ENCODE data around the gene FAM120A. TPM values are rescaled to one million over a fixed set of nuclear protein-coding genes. Genes with fewer than 3 reads are reported as not detected.
A peak's percentile ranks its signal among the peaks of the same experiment; 100 is the strongest.
"Not testable (repeated sequence)": the region's sequence is repeated elsewhere in the genome, so short reads cannot be mapped to it uniquely, and the experiment has no call there.

Gene FAM120A, protein sequence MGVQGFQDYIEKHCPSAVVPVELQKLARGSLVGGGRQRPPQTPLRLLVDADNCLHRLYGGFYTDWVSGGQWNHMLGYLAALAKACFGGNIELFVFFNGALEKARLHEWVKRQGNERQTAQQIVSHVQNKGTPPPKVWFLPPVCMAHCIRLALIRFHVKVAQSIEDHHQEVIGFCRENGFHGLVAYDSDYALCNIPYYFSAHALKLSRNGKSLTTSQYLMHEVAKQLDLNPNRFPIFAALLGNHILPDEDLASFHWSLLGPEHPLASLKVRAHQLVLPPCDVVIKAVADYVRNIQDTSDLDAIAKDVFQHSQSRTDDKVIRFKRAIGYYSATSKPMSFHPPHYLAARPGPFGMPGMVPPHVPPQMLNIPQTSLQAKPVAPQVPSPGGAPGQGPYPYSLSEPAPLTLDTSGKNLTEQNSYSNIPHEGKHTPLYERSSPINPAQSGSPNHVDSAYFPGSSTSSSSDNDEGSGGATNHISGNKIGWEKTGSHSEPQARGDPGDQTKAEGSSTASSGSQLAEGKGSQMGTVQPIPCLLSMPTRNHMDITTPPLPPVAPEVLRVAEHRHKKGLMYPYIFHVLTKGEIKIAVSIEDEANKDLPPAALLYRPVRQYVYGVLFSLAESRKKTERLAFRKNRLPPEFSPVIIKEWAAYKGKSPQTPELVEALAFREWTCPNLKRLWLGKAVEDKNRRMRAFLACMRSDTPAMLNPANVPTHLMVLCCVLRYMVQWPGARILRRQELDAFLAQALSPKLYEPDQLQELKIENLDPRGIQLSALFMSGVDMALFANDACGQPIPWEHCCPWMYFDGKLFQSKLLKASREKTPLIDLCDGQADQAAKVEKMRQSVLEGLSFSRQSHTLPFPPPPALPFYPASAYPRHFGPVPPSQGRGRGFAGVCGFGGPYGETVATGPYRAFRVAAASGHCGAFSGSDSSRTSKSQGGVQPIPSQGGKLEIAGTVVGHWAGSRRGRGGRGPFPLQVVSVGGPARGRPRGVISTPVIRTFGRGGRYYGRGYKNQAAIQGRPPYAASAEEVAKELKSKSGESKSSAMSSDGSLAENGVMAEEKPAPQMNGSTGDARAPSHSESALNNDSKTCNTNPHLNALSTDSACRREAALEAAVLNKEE
- polyA plus RNA-seq (ENCODE audit: insufficient read length in 4 of 4) = 10 to 100 TPM; 69.7 to 81.0 (median 78.6) TPM

DNA sequence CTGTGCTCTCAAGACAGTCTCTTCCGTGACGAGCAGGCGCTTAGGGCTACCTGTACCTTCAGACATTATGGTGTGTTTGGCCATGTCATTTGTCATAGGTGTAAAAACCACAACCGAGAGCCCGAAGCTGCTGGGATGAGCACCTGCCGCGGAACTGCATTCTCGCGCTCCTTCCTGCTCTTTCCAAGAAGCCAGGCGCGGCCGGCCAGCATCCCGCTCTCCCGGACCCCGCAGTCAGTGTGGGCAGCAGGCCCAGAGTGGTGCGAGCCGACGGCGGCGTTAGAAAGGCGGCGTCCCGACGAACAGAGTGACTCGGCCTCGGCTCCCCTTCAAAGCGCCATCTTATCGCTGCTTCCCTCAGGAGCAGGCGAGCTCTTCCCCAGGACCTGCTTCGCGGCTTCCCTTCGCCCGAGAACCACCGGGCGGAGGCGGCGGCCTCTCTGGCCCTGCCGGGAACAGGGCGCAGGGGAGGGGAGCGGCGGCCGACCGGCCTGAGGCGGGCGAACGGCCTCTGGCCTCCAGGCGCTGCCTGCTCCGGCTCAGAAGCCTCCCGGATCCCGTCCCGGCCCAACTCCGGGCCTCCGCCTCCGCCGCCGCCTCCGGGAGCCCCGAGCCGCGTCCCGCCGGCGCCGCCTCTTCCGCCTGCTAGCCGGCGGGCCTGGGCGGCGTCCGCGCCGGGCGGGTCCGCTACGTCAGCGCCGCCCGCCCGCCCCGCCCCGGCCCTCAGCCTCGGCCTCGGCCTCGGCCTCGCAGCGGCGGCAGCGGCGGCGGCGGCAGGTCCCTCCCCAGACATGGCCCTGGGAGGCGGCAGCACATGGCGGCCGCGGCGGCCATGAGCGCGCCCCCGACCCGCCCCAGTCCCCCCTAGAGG is at the start of gene FAM120A:
Gene FAM120A, plus strand, starts transcription at position 741 of the 871 bp plus-strand sequence. CDS start 231 bp downstream, outside the sequence.
- peak in 2 of 4 donors; percentile 62 to 66 for DNase-seq (ENCODE audit: low read depth in 4 of 4, low spot score in 2 of 4)

DNA sequence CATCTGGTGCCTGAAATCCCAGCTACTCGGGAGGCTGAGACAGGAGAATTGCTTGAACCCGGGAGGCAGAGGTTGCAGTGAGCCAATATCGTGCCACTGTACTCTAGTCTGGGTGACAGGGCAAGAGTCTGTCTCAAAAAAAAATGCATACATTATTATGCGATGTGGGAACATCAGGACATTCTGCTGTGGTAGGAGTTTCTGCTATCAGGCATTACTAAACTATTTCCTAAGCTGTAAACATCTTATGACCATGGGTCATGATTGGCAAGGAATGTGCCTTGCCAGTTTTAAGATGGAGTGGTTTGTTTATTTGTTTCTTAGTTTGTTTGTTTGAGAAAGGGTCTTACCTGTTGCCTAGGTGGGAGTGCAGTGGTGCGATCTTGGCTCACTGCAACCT is 45.1 kb upstream of the FAM120A start:
- DNase-seq (ENCODE audit: low read depth in 4 of 4, low spot score in 2 of 4) = no peak

DNA sequence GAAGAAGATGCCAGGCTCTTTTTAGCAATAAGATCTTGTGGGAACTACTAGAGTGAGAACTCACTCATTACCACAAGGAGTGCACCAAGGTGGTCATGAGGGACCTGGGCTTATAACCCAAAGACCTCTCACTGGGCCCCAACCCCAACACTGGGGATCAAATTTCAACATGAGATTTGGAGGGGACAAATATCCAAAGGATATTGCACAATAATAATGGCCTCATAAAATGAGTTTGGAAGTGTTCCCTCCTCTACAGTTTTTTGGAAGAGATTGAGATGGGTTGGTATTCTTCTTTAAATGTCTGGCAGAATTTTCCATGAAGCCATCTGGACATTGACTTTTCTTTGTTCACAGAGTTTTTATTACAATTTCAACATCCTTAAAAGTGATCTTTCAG is 38.0 kb upstream of the FAM120A start:
- DNase-seq (ENCODE audit: low read depth in 4 of 4, low spot score in 2 of 4) = no peak

DNA sequence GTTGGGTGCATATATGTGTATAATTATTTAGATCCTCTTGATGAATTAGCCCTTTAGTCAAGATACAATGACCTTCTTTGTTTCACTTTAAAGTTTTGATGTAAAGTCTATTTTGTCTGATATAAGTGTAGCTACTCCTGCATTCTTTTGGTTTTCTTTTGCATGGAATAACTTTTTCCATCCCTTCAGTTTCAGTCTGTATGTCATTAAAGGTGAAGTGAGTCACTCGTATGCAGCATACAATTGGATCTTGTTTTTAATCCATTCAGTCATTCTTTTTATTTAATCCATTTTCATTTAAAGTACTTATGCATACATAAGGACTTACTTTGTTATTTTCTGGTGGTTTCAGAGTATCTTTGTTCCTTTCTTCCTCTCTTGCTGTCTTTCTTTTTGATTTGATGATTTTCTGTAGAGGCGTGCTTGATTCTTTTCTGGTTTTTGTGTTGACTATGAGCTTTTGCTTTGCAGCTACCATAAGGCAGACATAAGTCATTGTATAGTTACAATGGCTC is 36.3 kb upstream of the FAM120A start:
- DNase-seq (ENCODE audit: low read depth in 4 of 4, low spot score in 2 of 4) = no peak

DNA sequence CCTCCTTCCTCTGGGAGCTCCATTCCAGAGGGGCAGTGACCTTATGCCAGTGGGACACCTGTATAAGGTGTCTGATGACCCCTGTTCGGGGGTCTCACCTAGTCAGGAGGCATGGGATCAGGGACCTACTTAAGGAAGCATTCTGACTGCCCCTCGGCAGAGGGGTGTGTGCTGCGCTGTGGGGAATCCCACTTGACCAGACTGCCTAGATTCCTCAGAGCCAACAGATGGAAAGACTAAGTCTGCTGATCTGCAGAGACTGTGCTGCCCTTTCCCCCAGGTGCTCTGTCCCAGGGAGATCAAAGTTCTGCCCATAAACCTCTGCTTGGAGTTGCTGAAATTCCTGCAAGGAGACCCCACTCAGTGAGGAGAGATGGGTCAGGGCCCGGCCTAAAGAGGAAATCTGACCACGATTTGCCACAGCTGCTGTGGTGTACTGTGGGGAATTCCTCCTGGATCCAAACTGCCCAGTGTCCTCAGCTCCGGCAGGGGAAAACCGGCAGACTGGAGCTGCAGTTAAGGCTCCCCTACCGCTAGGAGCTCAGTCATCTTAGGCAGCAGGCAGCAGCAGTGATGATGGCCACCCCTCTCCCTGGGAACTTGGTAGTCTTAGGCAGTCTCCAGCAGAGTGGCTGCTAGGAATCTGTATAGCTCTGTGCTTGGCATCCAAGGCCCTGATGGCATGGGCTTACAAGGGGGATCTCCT is 34.8 kb upstream of the FAM120A start:
- no peak for DNase-seq (ENCODE audit: low read depth in 4 of 4, low spot score in 2 of 4)

DNA sequence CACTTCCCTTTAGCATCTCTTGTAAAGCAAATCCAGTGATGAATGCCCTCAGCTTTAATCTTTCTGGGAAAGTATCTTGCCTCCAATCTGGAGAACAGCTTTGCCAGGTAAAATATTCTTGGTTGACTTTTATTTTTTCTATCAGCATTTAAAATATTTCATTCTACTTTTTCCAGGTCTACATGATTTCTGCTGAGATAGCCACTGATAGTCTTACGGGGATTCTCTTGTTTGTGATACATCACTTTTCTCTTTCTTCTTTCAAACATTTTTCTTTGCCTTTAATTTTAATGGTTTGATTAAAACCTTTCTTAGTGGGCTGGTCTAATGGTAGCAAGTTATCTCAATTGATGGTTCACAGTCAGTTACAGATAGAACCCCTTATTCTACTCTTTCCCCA is 33.9 kb upstream of the FAM120A start:
- DNase-seq (ENCODE audit: low read depth in 4 of 4, low spot score in 2 of 4) = no peak

DNA sequence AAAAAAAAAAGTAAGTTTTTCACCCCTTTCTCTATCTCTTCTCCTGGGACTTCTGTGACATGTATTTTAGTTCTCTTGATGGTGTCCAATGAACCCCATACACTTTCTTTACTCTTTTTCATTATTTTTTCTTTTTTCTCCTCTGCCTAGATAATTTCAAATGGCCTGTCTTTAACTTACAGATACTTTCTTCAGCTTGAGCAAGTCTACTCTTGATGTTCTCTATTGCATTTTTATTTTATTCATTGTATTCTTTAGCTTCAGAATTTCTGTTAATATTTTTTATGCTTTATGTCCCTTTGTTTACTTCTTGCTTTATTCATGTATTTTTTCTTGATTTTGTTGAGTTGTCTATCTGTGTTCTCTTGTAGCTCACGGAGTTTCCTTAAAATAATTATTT is 32.5 kb upstream of the FAM120A start:
- DNase-seq (ENCODE audit: low read depth in 4 of 4, low spot score in 2 of 4) = no peak

DNA sequence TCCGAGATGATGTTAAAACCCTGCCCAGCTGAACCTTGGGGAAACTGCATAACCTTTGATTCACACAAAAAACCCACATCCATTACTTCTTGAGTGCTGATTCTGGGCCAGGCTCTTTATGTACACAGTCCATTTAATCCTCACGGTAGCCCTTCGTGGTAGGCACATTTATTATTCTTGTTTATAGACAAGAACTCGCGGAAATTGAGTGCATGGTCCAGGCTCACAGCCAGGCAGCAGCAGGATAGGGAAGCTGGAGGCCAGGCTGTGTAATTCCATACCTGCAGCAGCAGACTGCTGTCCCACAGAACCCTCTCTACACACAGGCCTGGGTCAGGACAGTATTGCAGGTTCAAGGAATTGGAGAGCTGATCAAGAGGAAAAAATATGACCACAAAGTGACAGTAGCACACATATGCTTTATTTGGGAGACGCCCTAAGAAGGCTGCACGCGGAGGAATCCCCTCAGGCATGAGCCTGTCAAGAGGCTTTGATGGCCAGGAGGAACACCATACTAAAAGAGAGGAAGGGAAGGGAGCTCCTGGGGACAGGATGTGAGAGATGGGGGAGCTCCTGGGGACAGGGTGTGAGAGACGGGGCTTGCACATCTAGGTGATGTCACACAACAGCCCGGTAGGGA is 28.4 kb upstream of the FAM120A start:
- DNase-seq (ENCODE audit: low read depth in 4 of 4, low spot score in 2 of 4) = no peak

DNA sequence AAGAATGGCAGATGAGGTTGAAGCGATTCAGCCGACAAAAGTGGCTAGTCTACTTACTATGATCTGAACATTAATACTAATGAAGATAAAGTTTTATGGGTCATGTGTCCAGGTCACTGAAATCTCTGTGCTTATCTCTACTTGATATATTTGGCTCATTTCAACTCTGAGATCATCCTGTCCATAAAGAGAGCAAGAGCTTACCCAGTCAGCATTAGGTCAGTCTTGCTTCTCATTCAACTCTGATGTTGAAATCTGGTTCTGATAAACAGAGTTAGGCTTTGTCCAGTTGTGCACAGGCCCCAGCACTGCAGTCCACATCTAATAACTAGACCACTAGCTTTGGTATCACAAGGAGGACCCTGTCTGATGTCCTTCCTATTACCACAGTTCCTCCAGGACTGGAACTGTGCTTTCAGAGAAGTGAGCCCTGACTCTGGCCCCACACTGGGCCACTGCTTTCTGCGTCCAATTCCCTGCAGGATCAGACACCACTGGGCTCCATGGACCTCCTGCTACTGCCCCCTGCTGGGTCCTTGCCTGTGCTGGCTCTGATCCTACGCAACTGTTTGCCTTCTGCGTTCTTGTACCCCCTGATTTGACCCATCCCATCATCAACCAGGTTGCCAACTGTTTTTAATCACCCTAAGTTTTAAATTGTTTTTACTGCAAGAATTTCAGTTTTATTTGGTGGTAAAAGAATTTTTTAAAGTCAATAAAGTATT is 23.7 kb upstream of the FAM120A start:
- no peak for DNase-seq (ENCODE audit: low read depth in 4 of 4, low spot score in 2 of 4)

DNA sequence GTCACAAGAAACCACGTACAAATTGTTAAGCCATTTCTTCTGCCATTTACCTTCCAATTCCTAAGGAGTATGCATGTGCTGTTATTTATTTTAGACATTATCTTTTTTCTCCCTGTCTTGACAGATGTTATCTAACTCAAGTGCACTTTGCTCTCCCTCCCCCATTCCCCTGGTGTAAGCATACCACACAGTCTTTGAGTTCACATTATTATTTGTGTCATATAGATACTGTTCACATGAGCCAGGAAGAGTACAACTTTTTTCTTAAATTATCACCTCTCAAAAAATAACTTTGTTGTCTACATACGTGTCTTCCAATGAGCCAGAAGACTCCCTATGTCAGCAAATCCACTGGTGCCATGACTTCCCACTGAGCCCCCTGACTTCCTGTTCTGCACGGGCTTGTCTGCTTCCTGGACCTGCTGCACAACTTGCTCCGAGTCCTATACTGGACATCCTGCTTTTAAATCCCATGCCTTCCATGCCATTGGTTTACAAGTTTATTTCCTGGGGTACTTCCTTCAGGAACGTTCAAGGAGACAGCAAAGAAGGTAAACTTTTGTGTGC is 19.9 kb upstream of the FAM120A start:
- no peak for DNase-seq (ENCODE audit: low read depth in 4 of 4, low spot score in 2 of 4)

DNA sequence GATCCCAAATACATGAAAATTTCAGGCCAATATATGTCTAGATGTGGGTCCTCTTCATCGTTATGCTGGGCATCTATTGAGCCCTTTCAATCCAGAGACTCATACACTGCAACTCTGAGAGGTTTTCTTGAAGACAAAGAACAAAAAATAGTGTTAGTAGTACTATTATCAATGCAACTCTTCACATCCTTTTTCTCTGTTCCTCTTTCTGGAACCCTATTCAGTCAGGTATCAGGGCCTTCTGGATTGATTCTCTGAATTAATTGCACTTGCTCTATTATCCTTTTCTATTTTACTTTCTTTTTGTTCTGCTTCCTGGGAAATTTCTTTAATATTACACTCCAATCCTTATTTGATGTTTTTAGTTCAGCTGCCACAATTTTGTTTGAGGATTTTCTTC is 18.5 kb upstream of the FAM120A start:
- no peak for DNase-seq (ENCODE audit: low read depth in 4 of 4, low spot score in 2 of 4)

DNA sequence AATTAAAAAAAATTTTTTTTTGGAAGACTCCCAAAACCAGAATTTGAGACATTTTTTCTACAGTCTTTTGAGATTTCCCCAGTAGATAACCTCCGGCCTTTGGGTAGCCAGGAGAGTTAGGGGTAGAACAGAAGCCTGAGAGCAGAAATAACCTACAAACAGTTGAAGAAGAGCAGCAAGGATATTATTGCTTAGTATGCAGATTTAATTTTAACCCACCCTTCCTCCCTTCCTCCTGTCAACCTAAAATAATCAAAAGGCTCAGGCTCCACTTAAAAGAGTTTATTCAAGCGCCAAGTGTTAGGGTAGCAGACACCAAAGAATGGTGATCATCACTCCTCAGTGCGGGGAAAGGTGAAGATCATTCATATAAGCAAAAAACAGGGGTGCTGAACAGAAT is 17.4 kb upstream of the FAM120A start:
- no peak for DNase-seq (ENCODE audit: low read depth in 4 of 4, low spot score in 2 of 4)

DNA sequence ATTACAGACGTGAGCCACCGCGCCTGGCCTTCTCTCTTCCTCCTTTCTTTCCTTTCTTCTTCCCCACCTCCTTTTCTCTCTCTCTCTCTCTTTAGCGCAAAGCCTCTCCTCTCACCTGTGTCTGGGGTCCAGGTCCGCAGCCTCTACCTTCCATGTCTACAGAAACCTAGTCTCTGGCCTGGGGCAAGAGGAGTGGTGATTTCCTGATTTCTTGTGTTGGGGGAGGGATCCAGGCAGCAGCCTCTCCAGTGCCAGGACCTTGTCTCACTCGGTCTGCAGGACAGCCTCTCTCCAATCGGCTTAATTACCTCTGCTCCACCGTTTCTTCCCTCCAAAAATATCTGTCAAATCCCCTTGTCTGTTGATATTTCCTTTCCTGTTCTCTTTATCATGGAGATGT is 16.1 kb upstream of the FAM120A start:
- DNase-seq (ENCODE audit: low read depth in 4 of 4, low spot score in 2 of 4) = no peak

DNA sequence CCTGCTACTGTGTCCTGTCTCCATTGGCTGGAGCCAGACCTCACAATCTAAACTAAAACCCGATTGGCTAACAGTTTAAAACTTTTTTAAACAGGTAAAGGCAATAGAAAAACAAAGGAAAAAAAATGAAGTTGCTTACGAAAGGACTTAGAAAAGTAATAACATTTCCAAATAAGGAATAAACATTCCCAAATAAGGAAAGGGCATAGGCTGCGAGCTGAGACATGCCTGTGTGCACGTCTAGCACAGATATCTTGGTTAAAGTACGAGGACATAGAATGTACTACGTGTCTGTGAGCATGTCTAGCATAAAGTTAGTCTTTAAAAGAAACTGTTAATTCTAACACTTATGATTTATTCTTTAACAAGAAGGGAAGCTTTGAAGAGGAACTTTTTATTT is 15.3 kb upstream of the FAM120A start:
- no peak for DNase-seq (ENCODE audit: low read depth in 4 of 4, low spot score in 2 of 4)

DNA sequence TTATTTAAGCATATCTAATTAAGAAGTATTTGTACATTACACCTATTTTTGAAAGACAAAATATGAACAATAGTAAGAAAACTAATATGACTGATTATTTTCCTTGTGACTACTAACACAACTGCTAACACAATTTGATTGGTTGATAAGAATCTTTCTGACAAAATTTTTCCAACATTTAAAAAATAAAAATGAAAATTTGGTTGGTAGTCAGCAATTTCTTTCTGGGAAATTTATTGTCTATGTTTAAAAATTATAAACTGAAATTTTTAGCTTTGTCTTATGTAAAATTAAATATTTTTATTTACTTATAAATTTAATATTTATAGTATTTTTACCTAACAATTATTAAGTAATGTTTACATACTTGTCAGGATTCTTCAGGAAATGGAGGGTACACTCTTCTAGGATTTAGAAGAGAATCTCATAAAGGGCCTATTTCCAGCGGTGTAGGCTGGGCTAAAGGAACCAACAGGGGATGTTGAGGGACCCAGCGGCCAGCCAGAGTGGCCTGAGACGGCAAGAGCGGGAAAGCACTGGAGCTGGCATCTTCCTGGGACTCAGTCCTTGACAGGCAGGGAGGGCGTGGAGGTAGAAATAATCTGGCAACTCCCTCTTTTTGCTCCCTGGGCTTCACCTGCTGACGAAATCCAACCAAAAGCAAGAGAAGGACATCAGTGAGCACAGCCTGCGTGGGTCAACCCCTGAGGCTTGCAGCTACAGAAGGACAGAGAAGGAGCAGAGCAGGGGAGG is 14.7 kb upstream of the FAM120A start:
- DNase-seq (ENCODE audit: low read depth in 4 of 4, low spot score in 2 of 4) = no peak

DNA sequence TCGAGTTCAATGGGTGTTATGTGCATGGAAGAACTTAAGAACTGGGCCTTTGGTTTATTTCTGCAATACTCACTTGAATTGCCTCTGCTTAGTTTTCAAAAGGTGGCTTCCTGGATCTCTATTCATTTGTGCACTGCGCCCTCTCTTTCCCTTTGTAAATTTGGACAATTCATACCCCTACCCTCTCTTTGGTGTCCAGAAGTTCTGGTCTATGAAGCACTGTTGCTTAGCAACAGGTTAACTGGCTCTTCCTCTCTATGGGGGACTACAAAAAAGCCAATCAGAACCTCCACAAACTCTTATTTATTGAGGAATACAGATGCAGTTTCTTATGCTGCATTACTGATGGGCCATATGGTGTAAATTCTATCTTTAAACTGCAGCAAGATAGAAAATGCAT is 13.5 kb upstream of the FAM120A start:
- DNase-seq (ENCODE audit: low read depth in 4 of 4, low spot score in 2 of 4) = no peak

DNA sequence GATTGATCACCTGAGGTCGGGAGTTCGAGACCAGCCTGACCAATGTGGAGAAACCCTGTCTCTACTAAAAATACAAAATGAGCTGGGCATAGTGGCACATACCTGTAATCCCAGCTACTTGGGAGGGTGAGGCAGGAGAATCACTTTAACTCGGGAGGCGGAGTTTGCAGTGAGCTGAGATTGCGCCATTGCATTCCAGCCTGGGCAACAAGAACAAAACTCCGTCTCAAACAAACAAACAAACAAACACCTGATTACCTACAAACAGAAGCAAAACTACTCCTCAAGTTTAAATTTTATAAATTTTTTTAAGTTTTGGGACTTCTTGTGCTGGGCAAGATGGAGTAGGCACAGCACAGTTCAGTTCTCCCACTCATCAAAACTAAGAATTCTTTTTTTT is 12.2 kb upstream of the FAM120A start:
- DNase-seq (ENCODE audit: low read depth in 4 of 4, low spot score in 2 of 4) = not testable (repeated sequence)
